Activated naive CD4-positive, alpha-beta T cell treated with anti-CD3 and anti-CD28 coated beads, Interleukin-2, amount 50 U/mL, for 72 hours (primary cell): ENCODE results near the gene CSH2. TPM values are rescaled to one million over a fixed set of nuclear protein-coding genes. Genes with fewer than 3 reads are reported as not detected.
"Not testable (repeated sequence)": the region's sequence is repeated elsewhere in the genome, so short reads cannot be mapped to it uniquely, and the experiment has no call there.

ENCODE experiments used
- ATAC-seq, 2 donors: fragments of 150-1000 bp; cut with Tn5 transposase; 2 replicates each; pipeline ENCODE4 v1.10.0; 2021; ENCODE audit warnings: mild to moderate bottlenecking in 2 of 2, moderate library complexity in 2 of 2
- DNase-seq, 2 donors: peaks; one replicate each; pipeline ENCODE4 v3.0.0; 2021 to 2022; ENCODE audit warnings: low spot score in 2 of 2
- H3K27ac Mint-ChIP-seq, 2 donors: one replicate each; pipeline ENCODE4 v1.8.0; 2022; ENCODE audit warnings: mild to moderate bottlenecking in 2 of 2, mixed read lengths in 2 of 2
- H3K36me3 Mint-ChIP-seq, 2 donors: one replicate each; pipeline ENCODE4 v1.8.0; 2022; ENCODE audit warnings: mixed read lengths in 2 of 2
- H3K9me3 Mint-ChIP-seq, 2 donors: one replicate each; pipeline ENCODE4 v1.8.0; 2022; ENCODE audit warnings: mixed read lengths in 2 of 2
- total RNA-seq, 2 donors: library from RNA; stranded (reverse); gene quantifications; one replicate each; pipeline ENCODE4 v1.2.3, GENCODE V29; 2022

CSH2 gene
- total RNA-seq, result 1 to 10 TPM; 2.2 to 2.4 TPM

- DNase-seq, H3K9me3 Mint-ChIP-seq, ATAC-seq, H3K27ac Mint-ChIP-seq, H3K36me3 Mint-ChIP-seq: not testable (repeated sequence)
These were observed at the start of gene CSH2 for GRCh38 chr17:63873577-63873976. Gene CSH2 (minus strand): TSS chr17:63873677. CDS start chr17:63873614, 63 bp downstream.

GRCh38 chr17:63922402-63922801 lies 48.9 kb upstream of the CSH2 start:
- H3K9me3 Mint-ChIP-seq, DNase-seq, H3K36me3 Mint-ChIP-seq, H3K27ac Mint-ChIP-seq, ATAC-seq: not testable (repeated sequence)

GRCh38 chr17:63920779-63921178 lies 47.3 kb upstream of the CSH2 start:
- H3K27ac Mint-ChIP-seq, DNase-seq, ATAC-seq, H3K9me3 Mint-ChIP-seq, H3K36me3 Mint-ChIP-seq: not testable (repeated sequence)

- not testable (repeated sequence) for H3K27ac Mint-ChIP-seq, H3K36me3 Mint-ChIP-seq, ATAC-seq, DNase-seq, H3K9me3 Mint-ChIP-seq
These were observed 46.6 kb upstream of the CSH2 start for GRCh38 chr17:63920050-63920449.

GRCh38 chr17:63919311-63919723 lies 45.8 kb upstream of the CSH2 start:
- peak; percentile 94 to 99 for ATAC-seq
- Mint-ChIP-seq H3K9me3 (no peaks in the 10 kb centered on the region), H3K27ac (no peak overlapping the region), H3K36me3 (no peaks in the 10 kb centered on the region)
- DNase-seq, result peak; percentile 73 to 77

- not testable (repeated sequence) for ATAC-seq, H3K36me3 Mint-ChIP-seq, H3K9me3 Mint-ChIP-seq, DNase-seq
- H3K27ac Mint-ChIP-seq, result peak within 1 kb of the TSS in 1 of 2 donors; percentile 20
These were observed 45.4 kb upstream of the CSH2 start, which contains the start of gene GH1 for GRCh38 chr17:63918789-63919305. Gene GH1 (minus strand): TSS chr17:63918839. CDS start chr17:63918776, 63 bp downstream.

- no peaks in the 10 kb centered on the region for H3K9me3 Mint-ChIP-seq
- no peak overlapping the region for H3K27ac Mint-ChIP-seq
These were observed 44.8 kb upstream of the CSH2 start for GRCh38 chr17:63918305-63918704.

GRCh38 chr17:63917646-63918045 lies 44.2 kb upstream of the CSH2 start:
- ATAC-seq, result no peak
- Mint-ChIP-seq H3K36me3 (no peaks in the 10 kb centered on the region), H3K9me3 (no peaks in the 10 kb centered on the region), H3K27ac (peak overlapping the region in 1 of 2 donors; percentile 20)
- DNase-seq, result no peak

More at GRCh38 chr17:63918305-63918704, 44.8 kb upstream of the CSH2 start:
- ATAC-seq, result no peak
- no peak for DNase-seq
- no peaks in the 10 kb centered on the region for H3K36me3 Mint-ChIP-seq

- H3K36me3 Mint-ChIP-seq, H3K27ac Mint-ChIP-seq: not testable (repeated sequence)
These were observed 43.7 kb upstream of the CSH2 start for GRCh38 chr17:63917206-63917605.

GRCh38 chr17:63916566-63917185 lies 43.2 kb upstream of the CSH2 start:
- no peak overlapping the region for H3K27ac Mint-ChIP-seq
- H3K9me3 Mint-ChIP-seq, result no peaks in the 10 kb centered on the region
- ATAC-seq (no peak), DNase-seq (no peak)
- H3K36me3 Mint-ChIP-seq, result no peaks in the 10 kb centered on the region

More at GRCh38 chr17:63917206-63917605, 43.7 kb upstream of the CSH2 start:
- not testable (repeated sequence) for ATAC-seq, DNase-seq, H3K9me3 Mint-ChIP-seq

- not testable (repeated sequence) for ATAC-seq, H3K36me3 Mint-ChIP-seq, H3K27ac Mint-ChIP-seq, H3K9me3 Mint-ChIP-seq, DNase-seq
These were observed 42.3 kb upstream of the CSH2 start for GRCh38 chr17:63915753-63916152.

- ATAC-seq, result no peak
- H3K36me3 Mint-ChIP-seq, result no peaks in the 10 kb centered on the region
- DNase-seq, result no peak
- H3K27ac Mint-ChIP-seq, result no peak overlapping the region
- H3K9me3 Mint-ChIP-seq, result no peaks in the 10 kb centered on the region
These were observed 41.0 kb upstream of the CSH2 start for GRCh38 chr17:63914471-63914870.

GRCh38 chr17:63911657-63912100 lies 38.2 kb upstream of the CSH2 start:
- peak; percentile 71 to 73 for ATAC-seq
- H3K36me3 Mint-ChIP-seq, result no peaks in the 10 kb centered on the region
- DNase-seq, result peak in 1 of 2 donors; percentile 76
- H3K9me3 Mint-ChIP-seq, result no peaks in the 10 kb centered on the region
- H3K27ac Mint-ChIP-seq, result no peak overlapping the region

GRCh38 chr17:63911041-63911635 lies 37.7 kb upstream of the CSH2 start, which contains the start of gene CSHL1:
Gene CSHL1 (minus strand): TSS chr17:63911258. CDS start chr17:63911196, 62 bp downstream.
- ATAC-seq (no peak), DNase-seq (no peak)
- Mint-ChIP-seq H3K36me3 (no peaks in the 10 kb centered on the region), H3K27ac (no peak within 1 kb of the TSS), H3K9me3 (no peaks in the 10 kb centered on the region)

- H3K9me3 Mint-ChIP-seq, result no peaks in the 10 kb centered on the region
- DNase-seq, result no peak
These were observed 36.6 kb upstream of the CSH2 start for GRCh38 chr17:63910096-63910495.

GRCh38 chr17:63909586-63909985 lies 36.1 kb upstream of the CSH2 start:
- ATAC-seq, DNase-seq, H3K27ac Mint-ChIP-seq, H3K36me3 Mint-ChIP-seq, H3K9me3 Mint-ChIP-seq: not testable (repeated sequence)

More at GRCh38 chr17:63910096-63910495, 36.6 kb upstream of the CSH2 start:
- Mint-ChIP-seq H3K36me3 (no peaks in the 10 kb centered on the region), H3K27ac (no peak overlapping the region)
- ATAC-seq, result no peak

- not testable (repeated sequence) for H3K36me3 Mint-ChIP-seq, H3K9me3 Mint-ChIP-seq, H3K27ac Mint-ChIP-seq, DNase-seq
- peak; percentile 47 to 75 for ATAC-seq
These were observed 33.8 kb upstream of the CSH2 start for GRCh38 chr17:63907161-63907778.
